Measurements from ENCODE around the gene TEAD1.

DNA sequence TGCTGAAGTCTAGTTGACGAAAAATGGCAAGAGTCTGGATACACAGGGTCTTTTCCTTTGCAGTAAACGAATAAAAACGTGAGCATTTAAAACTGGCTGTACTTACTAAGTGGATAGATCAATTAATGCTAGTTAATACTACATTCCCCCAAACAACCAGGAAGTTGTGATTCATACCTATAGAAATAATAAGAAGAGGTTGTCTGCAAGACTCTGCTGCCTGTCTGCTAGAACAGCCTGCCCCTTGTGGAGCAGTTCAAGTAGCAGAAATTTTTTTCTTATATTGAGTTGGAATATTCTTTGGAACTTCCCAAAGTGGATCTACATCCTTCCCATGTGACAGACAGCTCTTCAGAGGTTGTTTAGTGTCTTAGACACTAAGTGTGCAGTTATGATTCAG is 86.8 kb downstream of the TEAD1 start:
- TF ChIP-seq POLR2A (IDR thresholded peaks at IDR 0.05): no peak
- TF ChIP-seq, protein P1, sequence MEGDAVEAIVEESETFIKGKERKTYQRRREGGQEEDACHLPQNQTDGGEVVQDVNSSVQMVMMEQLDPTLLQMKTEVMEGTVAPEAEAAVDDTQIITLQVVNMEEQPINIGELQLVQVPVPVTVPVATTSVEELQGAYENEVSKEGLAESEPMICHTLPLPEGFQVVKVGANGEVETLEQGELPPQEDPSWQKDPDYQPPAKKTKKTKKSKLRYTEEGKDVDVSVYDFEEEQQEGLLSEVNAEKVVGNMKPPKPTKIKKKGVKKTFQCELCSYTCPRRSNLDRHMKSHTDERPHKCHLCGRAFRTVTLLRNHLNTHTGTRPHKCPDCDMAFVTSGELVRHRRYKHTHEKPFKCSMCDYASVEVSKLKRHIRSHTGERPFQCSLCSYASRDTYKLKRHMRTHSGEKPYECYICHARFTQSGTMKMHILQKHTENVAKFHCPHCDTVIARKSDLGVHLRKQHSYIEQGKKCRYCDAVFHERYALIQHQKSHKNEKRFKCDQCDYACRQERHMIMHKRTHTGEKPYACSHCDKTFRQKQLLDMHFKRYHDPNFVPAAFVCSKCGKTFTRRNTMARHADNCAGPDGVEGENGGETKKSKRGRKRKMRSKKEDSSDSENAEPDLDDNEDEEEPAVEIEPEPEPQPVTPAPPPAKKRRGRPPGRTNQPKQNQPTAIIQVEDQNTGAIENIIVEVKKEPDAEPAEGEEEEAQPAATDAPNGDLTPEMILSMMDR (IDR thresholded peaks at IDR 0.05): no peak
